Endothelial cell of umbilical vein (primary cell): ENCODE results near the gene TNPO3.

ENCODE experiments used
- POLR2AphosphoS5 ChIP-seq: IDR thresholded peaks from 2 replicates; pipeline ENCODE4 v1.6.1; 2012; ENCODE audit warnings: low read depth, mild to moderate bottlenecking, control low read depth, low read length, moderate library complexity; ENCODE audit not compliant: insufficient read depth
- TF ChIP-seq, protein P1 (sequence below): IDR thresholded peaks from 2 replicates; pipeline ENCODE4 v1.6.1; 2011; ENCODE audit not compliant: insufficient read depth, insufficient read length
- TF ChIP-seq, protein P2 (sequence below), 2 donors: IDR thresholded peaks; 1 replicate in 1 of 2; 2 replicates in 1 of 2; pipeline ENCODE4 v1.5.1; 2011; ENCODE audit warnings: low read length in 2 of 2, mild to moderate bottlenecking in 2 of 2, moderate library complexity in 2 of 2, control low read depth in 1 of 2, inconsistent platforms in 1 of 2, low read depth in 1 of 2; ENCODE audit not compliant: insufficient read depth in 1 of 2; ENCODE audit errors: extremely low read depth in 1 of 2

DNA sequence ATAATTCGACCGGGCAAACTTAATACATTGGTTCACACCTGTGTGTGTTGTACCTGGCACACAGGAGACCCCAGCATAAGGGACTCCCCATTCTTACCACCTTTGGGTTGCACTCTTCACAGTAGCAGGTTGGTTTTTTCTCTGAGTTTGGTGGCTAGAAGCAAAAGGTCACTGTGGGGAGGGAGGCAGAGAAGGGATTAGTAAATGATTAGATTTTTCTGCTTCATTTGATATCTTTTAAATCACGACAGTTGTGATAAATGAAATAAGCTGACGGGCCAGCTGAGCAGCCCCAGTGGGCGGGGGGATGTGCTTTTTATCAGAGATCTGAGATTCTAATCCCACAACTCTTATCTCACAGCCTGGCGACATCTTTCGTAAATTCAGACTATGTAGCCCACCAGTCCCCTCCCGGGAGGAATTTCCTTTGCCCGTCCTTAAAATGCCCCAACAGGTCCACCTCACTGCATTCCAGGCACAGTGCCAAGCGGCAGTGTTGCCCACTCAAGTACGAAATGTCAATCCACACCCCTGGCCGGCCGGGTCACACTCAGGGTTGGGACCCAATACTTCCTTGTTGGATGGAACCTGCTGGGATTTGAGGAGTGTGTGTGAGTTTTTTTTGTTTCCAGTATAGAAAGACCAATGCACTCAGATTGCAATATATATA is 133.9 kb downstream of the TNPO3 start:
- TF ChIP-seq, protein P1, sequence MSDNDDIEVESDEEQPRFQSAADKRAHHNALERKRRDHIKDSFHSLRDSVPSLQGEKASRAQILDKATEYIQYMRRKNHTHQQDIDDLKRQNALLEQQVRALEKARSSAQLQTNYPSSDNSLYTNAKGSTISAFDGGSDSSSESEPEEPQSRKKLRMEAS = no peak
- TF ChIP-seq POLR2AphosphoS5 = no peak
- TF ChIP-seq, protein P2, sequence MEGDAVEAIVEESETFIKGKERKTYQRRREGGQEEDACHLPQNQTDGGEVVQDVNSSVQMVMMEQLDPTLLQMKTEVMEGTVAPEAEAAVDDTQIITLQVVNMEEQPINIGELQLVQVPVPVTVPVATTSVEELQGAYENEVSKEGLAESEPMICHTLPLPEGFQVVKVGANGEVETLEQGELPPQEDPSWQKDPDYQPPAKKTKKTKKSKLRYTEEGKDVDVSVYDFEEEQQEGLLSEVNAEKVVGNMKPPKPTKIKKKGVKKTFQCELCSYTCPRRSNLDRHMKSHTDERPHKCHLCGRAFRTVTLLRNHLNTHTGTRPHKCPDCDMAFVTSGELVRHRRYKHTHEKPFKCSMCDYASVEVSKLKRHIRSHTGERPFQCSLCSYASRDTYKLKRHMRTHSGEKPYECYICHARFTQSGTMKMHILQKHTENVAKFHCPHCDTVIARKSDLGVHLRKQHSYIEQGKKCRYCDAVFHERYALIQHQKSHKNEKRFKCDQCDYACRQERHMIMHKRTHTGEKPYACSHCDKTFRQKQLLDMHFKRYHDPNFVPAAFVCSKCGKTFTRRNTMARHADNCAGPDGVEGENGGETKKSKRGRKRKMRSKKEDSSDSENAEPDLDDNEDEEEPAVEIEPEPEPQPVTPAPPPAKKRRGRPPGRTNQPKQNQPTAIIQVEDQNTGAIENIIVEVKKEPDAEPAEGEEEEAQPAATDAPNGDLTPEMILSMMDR (IDR thresholded peaks at IDR 0.05; ENCODE audit: extremely low read depth in 1 of 2, insufficient read depth in 1 of 2, low read depth in 1 of 2, low read length in 2 of 2) = no peak
